Liver (tissue), 9 donors: Measurements from ENCODE around the gene ZNF189. TPM values are rescaled to one million over a fixed set of nuclear protein-coding genes. Genes with fewer than 3 reads are reported as not detected.

Source experiments
- DNase-seq: peaks from one replicate; pipeline ENCODE4 v3.0.0-alpha.2; 2017; ENCODE audit warnings: low spot score
- H3K27ac ChIP-seq, 2 donors: one replicate each; pipeline ENCODE4 v1.7.0; 2013; ENCODE audit warnings: inconsistent platforms in 2 of 2, low read length in 2 of 2, control low read depth in 1 of 2, low read depth in 1 of 2, mild to moderate bottlenecking in 1 of 2
- H3K27me3 ChIP-seq, 4 donors: one replicate each; pipeline versions ENCODE4 v1.6.1 to v1.7.0; 2013; ENCODE audit warnings: low read length in 3 of 4, inconsistent platforms in 1 of 4, mild to moderate bottlenecking in 1 of 4, moderate library complexity in 1 of 4; ENCODE audit not compliant: control insufficient read depth in 4 of 4, insufficient read depth in 4 of 4
- H3K36me3 ChIP-seq, 4 donors: one replicate each; pipeline versions ENCODE4 v1.6.1 to v1.7.0; 2013; ENCODE audit warnings: low read length in 3 of 4, mild to moderate bottlenecking in 3 of 4, low read depth in 1 of 4, moderate library complexity in 1 of 4; ENCODE audit not compliant: control insufficient read depth in 4 of 4, insufficient read depth in 3 of 4
- H3K4me1 ChIP-seq, 4 donors: one replicate each; pipeline versions ENCODE4 v1.6.1 to v1.7.0; 2013; ENCODE audit warnings: low read length in 3 of 4, mild to moderate bottlenecking in 3 of 4, moderate library complexity in 1 of 4; ENCODE audit not compliant: control insufficient read depth in 4 of 4, insufficient read depth in 4 of 4
- H3K4me3 ChIP-seq, 3 donors: one replicate each; pipeline versions ENCODE4 v1.6.1 to v1.7.0; 2013; ENCODE audit warnings: low read length in 3 of 3, control low read depth in 1 of 3, low read depth in 1 of 3, mild to moderate bottlenecking in 1 of 3
- H3K9ac ChIP-seq, 2 donors: one replicate each; pipeline ENCODE4 v1.7.0; 2013; ENCODE audit warnings: low read length in 2 of 2, mild to moderate bottlenecking in 2 of 2, moderate library complexity in 2 of 2, control low read depth in 1 of 2, low read depth in 1 of 2
- H3K9me3 ChIP-seq, 4 donors: one replicate each; pipeline versions ENCODE4 v1.6.1 to v1.7.0; 2013; ENCODE audit warnings: low read length in 3 of 4; ENCODE audit not compliant: control insufficient read depth in 4 of 4
- CTCF ChIP-seq: fragments of 150-350 bp; IDR thresholded peaks from 2 replicates; pipeline ENCODE4 v1.5.1; 2017; ENCODE audit warnings: improper control_type of control experiment, low read depth, low read length; ENCODE audit not compliant: missing input control
- EGR1 ChIP-seq, 2 donors: IDR thresholded peaks; 2 replicates each; pipeline ENCODE4 v1.6.1; 2016 to 2018; ENCODE audit warnings: antibody characterized with exemption in 2 of 2, low read depth in 2 of 2
- FOXA2 ChIP-seq: IDR thresholded peaks from 2 replicates; pipeline ENCODE4 v1.6.1; 2016; ENCODE audit warnings: antibody characterized with exemption
- HNF4A ChIP-seq, 2 donors: conservative IDR thresholded peaks; 2 replicates each; pipeline ENCODE4 v1.6.1; 2016; ENCODE audit warnings: antibody characterized with exemption in 2 of 2, mild to moderate bottlenecking in 2 of 2
- HNF4G ChIP-seq: IDR thresholded peaks from 2 replicates; pipeline ENCODE4 v1.6.1; 2016; ENCODE audit warnings: antibody characterized with exemption
- NR2F2 ChIP-seq: IDR thresholded peaks from 2 replicates; pipeline ENCODE4 v1.6.1; 2016; ENCODE audit warnings: antibody characterized with exemption
- RAD21 ChIP-seq, 2 donors: IDR thresholded peaks; 2 replicates each; pipeline ENCODE4 v1.6.1; 2016; ENCODE audit warnings: antibody characterized with exemption in 2 of 2, mild to moderate bottlenecking in 2 of 2
- SP1 ChIP-seq: IDR thresholded peaks from 2 replicates; pipeline ENCODE4 v1.6.1; 2018; ENCODE audit warnings: antibody characterized with exemption, mild to moderate bottlenecking
- YY1 ChIP-seq: IDR thresholded peaks from 2 replicates; pipeline ENCODE4 v1.6.1; 2016; ENCODE audit warnings: antibody characterized with exemption, mild to moderate bottlenecking
- ZBTB33 ChIP-seq: IDR thresholded peaks from 2 replicates; pipeline ENCODE4 v1.6.1; 2016; ENCODE audit warnings: antibody characterized with exemption
- WGBS: extraction: QIAGEN DNeasy Blood & Tissue Kit; methylation state at CpG from one replicate; pipeline ENCODE4 v1.1.7; 2013; 5-methylcytosine and 5-hydroxymethylcytosine counted together
- polyA plus RNA-seq, 2 donors: library from polyadenylated mRNA; stranded (reverse) in 1 of 2; unstranded in 1 of 2; fragments of 200-250 nt in 1 of 2; fragments of >200 nt in 1 of 2; fragmentation: Nextera tagmentation in 1 of 2; extraction: Ambion mirVana in 1 of 2; gene quantifications; one replicate each; pipeline versions ENCODE4 v1.2.1 to v1.2.3, GENCODE V29; 2013 to 2015
- total RNA-seq, 2 donors: library from RNA; depleted of rRNA; stranded (reverse); fragments of >200 nt; gene quantifications; one replicate each; pipeline ENCODE4 v1.2.3, GENCODE V29; 2014
- TF ChIP-seq, protein P1 (sequence below): IDR thresholded peaks from 2 replicates; pipeline ENCODE4 v1.6.1; 2016; ENCODE audit warnings: antibody characterized with exemption
- donor health status: healthy.
- donor health status: healthy.
- donor health status: healthy.
- donor health status: healthy.
- donor health status: healthy.

ZNF189 gene
- total and polyA plus RNA-seq, 4 donors, result 4.4 to 16.1 (median 8.3) TPM

- Histone ChIP-seq H3K27me3 (no peaks in the 10 kb centered on the region), H3K9me3 (no peaks in the 10 kb centered on the region), H3K9ac (no peak overlapping the region), H3K36me3 (peaks cover 6 to 85% (median 59%) of the 10 kb centered on the region in 4 donors), H3K4me3 (no peak overlapping the region), H3K27ac (peak overlapping the region; percentile 1 to 20), H3K4me1 (peaks cover 3 to 63% (median 31%) of the 10 kb centered on the region in 4 donors)
- WGBS, result 75% methylated on average over 3 of the region's 3 CpGs
- peak; percentile 33 for TF ChIP-seq ZBTB33
- TF ChIP-seq, protein P1, sequence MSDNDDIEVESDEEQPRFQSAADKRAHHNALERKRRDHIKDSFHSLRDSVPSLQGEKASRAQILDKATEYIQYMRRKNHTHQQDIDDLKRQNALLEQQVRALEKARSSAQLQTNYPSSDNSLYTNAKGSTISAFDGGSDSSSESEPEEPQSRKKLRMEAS, result no peak
- DNase-seq, result no peak
These were observed 29.5 kb downstream of the ZNF189 start for GRCh38 chr9:101427957-101428655.

GRCh38 chr9:101428909-101429308 lies 30.3 kb downstream of the ZNF189 start:
- no peak overlapping the region for H3K4me3 ChIP-seq
- no peak overlapping the region for H3K9ac ChIP-seq
- peak overlapping the region in 1 of 2 donors; percentile 1 for H3K27ac ChIP-seq
- no peak for DNase-seq
- no peaks in the 10 kb centered on the region for H3K9me3 ChIP-seq
- WGBS, result 65% methylated on average over 3 of the region's 3 CpGs
- H3K27me3 ChIP-seq, result no peaks in the 10 kb centered on the region
- TF ChIP-seq ZBTB33 (no peak), FOXA2 (no peak), CTCF (no peak), RAD21 (IDR thresholded peaks at IDR 0.05) (no peak), YY1 (no peak), SP1 (no peak), HNF4G (no peak), NR2F2 (no peak), EGR1 (IDR thresholded peaks at IDR 0.05; ENCODE audit: low read depth in 2 of 2) (no peak), HNF4A (conservative IDR thresholded peaks at IDR 0.05) (no peak)
- H3K4me1 ChIP-seq, result peaks cover 3 to 63% (median 31%) of the 10 kb centered on the region in 4 donors
- peaks cover 6 to 77% (median 53%) of the 10 kb centered on the region in 4 donors for H3K36me3 ChIP-seq
